ENCODE measurements around the gene VMAC. TPM values are rescaled to one million over a fixed set of nuclear protein-coding genes. Genes with fewer than 3 reads are reported as not detected.

The VMAC gene
- total RNA-seq, 1 donor from 2014 or later, result 4.1 TPM

DNA sequence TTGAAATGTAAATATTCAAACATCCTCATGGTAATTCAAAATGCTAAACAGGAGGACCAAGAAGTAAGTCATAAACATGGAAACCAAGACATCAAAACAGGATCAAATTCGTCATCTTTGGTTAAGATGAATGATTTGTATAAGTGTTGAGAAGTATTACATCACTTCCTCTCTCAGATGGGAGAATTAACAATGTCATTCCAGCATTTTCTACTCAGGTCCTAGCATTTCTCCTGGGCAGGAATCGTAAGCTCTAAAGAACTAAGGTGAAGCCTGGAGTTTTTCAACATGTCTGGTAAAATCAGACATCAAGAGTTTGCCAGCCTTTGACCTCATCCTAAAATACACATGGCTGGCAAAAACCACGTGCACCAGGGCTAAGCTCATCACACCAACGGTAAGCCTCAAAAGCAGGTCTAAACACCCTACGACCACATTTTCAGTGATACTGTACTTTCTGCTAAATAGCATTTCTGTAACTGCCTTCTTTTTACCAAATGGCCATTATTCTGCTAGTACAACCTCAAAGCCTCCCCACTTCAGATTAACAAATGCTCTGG is 48.4 kb downstream of the VMAC start:
- ATAC-seq, result no peak

DNA sequence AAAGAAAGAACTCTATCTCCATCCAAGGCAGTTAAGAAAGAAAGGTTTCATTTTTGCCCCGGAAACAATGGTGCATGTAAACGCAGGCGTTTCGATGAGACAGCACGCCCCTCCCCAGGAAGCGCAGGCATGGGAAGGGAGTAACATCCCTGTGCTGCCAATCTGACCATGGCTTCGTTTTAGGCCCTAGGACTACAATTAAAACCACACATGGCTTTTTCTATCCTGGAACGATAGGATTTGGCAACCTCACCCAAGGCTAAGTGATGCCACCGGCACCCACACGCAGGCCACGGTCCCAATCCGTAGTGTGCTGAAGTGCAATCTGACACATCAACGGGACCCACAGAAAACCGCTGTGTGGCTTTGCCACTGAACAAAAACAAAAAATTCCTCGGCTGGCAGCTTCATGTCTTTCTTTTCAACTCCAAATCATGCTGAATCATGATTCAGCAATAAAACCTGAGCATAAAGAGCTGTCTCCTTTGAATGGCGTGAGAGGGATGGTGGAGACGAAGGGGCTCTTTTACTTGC is 49.1 kb downstream of the VMAC start:
- no peak for ATAC-seq

DNA sequence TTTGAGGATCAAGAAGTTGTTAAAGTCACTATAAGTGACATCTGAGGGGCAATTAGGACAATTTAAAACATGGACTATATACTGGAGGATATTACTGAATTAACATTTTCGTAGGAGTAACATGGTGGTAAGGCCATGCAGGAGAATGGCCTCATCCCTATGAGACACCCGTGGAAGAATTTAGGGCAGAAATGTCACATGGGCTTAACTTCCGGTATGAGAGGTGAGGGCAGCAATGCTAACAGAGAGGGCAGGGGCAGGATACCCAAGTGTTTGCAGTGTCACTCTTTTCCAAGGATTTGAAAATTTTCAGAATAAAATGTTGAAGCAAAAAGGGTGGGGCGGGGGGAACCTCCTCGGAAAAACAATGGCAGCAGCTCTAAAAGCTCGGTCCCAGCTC is 49.6 kb downstream of the VMAC start:
- ATAC-seq, result no peak

DNA sequence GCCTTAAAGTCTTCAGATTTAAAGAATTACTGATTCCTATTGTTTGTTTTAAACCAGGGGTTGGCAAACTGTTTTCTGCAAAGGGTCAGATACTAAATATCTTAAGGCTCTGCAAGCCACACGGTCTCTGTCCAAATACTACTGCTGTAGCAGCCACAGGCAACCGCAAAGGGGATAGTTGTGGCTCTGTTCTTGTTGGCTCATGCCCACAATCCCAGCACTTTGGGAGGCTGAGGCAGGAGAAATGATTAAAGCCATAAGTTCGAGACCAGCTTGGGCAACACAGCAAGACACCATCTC is 50.9 kb downstream of the VMAC start:
- no peak for ATAC-seq

DNA sequence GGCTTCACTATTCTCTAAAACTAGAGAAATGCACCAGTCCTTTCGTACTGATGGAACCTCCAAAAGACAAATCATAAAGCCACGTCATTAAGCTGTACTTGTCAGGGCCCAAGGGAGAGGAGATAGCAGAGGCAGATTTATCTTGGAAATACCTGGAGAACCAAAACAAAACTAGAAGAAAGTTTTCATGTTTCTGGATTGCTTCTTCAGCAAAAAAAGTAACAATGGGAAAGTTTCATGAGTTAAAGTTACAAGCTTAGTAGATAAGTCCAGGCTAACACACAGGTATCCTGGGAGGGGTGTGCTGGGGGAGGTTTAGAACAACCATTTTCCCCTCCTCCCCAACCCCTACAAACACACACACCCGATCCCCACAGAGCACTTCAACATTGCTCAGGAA is 51.7 kb downstream of the VMAC start:
- ATAC-seq, result no peak

DNA sequence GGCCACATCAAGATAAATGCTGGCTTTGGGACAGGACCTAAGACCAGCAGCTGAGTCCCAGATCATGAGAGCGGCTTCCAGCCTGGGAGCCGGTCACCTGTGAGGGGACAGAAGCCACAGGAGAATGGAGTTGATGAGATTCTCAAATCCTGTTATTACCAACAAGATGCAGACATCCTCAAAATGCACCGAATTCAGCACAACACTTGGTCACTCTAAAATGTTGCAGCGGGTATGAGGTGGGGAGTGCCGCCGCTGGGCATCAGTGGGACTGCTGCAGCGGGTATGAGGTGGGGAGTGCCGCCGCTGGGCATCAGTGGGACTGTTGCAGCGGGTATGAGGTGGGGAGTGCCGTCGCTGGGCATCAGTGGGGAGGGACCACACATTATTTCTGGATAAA is 52.1 kb downstream of the VMAC start:
- ATAC-seq, result no peak

DNA sequence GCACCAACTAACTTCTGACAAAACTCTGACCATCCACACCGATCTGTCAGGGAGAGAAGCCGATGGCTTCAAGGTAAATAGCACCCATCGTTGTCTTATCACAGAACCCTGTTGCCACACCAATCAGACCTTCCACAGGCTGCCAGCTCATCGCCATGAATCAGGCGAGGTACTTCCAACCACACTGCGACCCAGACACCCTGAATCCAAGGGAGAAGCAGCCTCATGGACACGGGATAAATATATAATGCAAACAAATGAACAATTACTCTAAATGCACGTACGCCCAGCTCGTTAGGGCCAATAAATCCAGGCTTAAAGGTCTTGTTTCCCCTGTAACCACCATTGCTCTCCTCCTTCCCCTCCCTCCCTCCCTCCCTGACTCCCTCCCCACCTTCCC is 52.5 kb downstream of the VMAC start:
- no peak for ATAC-seq

DNA sequence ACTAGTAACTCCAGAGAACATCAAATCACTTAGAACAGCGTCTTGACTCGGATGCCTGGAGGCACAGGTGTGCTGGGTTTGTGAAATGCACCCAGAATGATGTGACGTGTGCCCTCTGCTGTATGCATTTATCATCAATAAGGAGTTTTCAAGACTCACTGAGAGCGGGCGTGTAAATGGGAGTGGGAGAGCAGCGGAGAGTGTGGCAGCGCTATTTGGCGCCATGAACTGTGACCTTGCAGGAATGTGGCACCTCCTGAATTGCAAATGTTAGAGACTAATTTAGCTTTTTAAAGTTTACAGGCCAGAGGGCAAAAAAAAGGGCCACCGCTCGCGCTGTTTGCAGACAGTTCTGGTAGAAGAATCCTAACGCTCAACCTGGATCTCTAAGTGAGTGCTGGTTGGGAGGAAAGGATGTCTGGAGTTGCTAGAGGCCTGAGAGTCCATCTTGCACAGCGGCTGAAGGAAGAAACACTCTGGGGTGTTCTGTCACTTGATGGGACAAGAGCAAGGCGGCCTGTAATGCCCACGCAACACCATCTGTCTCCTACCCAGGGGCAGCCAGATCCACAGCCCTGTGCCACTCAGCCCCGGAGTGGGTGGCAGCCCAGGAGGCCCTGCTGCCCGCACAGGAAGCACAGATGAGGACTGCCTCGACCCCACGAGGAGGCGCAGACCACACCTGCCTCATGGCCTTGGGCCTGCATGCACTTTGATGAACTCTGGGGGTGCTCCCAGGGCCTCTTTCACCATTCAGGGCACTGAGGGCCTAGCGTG is 53.6 kb downstream of the VMAC start:
- no peak for ATAC-seq

DNA sequence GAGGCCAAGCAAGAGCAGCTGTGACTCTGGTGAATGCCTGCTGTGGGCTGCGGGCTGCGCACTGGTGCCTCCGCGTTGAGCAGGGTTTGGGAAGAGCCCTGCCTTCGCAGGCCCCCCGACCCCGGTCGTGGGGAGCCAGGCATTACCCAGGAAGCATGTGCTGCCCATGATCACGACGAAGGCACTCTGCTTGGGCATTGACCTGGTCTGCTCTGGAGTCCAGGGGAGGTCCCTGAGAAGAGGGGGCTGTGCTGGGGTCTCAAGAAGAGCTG is 54.1 kb downstream of the VMAC start:
- no peak for ATAC-seq

DNA sequence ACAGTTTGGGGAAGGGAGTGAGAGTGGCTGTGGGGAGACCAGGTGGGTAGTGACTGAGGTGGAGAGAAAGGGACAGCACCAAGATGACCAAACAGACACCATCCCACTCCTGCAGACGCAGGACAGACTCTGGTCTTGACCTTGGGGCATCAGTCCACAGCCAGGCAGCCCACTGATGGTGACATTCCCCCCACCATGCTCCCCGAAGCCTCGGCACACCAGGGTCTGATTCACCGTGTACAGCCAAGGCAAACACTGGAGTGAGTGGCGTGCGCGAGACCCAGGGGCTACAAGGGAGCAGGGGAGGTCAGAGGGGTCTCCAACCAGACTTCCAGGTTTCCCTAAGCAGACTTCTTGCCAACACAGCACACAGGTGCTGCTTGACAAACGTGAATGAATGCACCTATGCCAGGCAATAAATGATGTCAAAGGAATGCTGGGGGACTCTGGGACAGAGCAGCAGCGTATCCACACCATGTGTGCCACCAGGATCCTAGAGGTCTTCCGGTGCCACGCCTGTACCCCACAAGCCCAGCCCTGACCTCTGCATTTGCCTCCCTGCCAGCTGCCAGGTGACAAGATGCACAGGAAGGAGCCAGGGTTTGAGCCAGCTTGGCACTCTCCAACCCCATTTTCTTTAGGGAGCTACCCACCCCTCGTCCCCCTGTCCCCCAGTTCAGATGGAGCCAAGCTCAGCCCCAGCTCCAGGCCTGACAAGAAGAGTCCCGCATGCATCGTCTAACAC is 54.8 kb downstream of the VMAC start:
- no peak for ATAC-seq

Other genes with a start within 250 kb of the VMAC start
- 59.1 TPM for gene MICOS13, start 224.4 kb upstream of the VMAC start, total RNA-seq
- gene HSD11B1L, start 223.8 kb upstream of the VMAC start, total RNA-seq, result 1.1 TPM
- 1,080 TPM for gene RPL36, start 214.6 kb upstream of the VMAC start, total RNA-seq
- 47.1 TPM for gene LONP1, start 184.7 kb upstream of the VMAC start, total RNA-seq
- gene CATSPERD, start 184.2 kb upstream of the VMAC start, total RNA-seq, result not detected
- gene PRR22, start 120.1 kb upstream of the VMAC start, total RNA-seq, result 1.8 TPM
- gene DUS3L, start 113.7 kb upstream of the VMAC start, total RNA-seq, result 24.2 TPM
- gene NRTN, start 99.8 kb upstream of the VMAC start, total RNA-seq, result 2.7 TPM
- 56.9 TPM for gene FUT6, start 65.2 kb upstream of the VMAC start, total RNA-seq
- gene FUT3, start 53.4 kb upstream of the VMAC start, total RNA-seq, result 104 TPM
- gene FUT5, start 34.3 kb upstream of the VMAC start, total RNA-seq, result not detected
- 217 TPM for gene NDUFA11, start 1.1 kb upstream of the VMAC start, total RNA-seq
- 2.7 TPM for gene CAPS, start 9.4 kb downstream of the VMAC start, total RNA-seq
- 49.6 TPM for gene RANBP3, start 73.3 kb downstream of the VMAC start, total RNA-seq
- gene RFX2, start 205.6 kb downstream of the VMAC start, total RNA-seq, result 4.5 TPM
- not detected for gene ACSBG2, start 230.8 kb downstream of the VMAC start, total RNA-seq

All from esophagus mucosa (tissue), 1 donor.